Activated CD8-positive, alpha-beta memory T cell treated with anti-CD3 and anti-CD28 coated beads for 1 hour (primary cell): Measurements from ENCODE around the gene SCPEP1.

Source experiments
- DNase-seq, 2 donors: peaks; one replicate each; pipeline ENCODE4 v3.0.0-alpha.2; 2020; ENCODE audit warnings: low read depth in 1 of 2; ENCODE audit errors: extremely low read depth in 1 of 2

SCPEP1 gene

DNA sequence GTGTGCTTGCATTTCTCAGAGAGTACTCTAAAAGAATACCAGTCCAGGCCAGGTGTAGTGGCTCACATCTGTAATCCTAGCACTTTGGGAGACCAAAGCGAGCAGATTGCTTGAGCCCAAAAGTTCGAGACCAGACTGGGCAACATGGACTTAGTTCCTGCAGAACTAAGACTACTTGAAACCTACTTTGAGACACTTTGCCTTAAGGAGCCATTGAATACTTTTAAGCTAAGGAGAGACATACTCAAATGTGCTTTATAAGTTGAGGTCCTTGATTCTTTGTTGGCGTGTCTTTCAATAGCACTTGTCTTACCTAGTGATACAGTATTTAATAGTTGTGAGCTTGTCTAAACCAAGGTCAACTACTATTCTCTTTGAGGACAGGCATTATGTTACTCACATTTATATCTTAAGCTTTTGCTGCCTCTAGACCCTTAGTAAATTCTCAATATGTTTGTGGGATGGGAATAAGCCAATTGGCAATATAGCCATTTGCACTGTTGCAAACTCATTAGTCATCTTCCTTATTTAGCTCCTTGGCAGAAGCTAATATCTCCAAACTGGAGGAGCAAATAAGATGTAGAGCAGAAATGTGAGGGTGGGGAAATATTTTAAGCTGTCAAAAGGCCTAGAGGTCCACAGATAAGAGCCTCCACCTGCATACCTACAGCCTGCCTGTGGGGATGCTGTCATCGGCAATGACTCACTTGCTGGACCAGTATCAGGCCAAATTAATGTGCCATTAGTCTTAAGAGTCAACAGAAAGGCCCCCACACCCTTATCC is 16.3 kb downstream of the SCPEP1 start:
- DNase-seq: no peak

DNA sequence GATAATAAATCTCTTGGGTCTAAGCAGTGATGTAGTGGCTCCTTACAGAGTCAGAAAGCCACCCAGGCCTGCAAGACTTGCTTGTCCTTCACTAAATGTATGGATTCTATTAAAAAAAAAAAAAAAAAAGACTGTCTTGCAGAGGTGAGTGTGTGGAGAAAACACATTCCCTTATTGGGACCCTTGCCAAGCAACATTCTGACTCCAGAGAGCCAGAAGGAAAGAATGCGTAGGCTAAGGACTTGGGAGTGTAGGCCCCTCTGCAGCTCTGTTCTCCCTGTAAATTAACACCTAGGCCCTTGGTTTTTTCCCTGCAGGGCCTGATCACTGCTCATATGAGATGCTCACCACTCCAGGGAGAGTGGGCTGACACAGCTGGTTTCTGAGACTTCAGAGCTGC is 17.8 kb downstream of the SCPEP1 start:
- no peak for DNase-seq

DNA sequence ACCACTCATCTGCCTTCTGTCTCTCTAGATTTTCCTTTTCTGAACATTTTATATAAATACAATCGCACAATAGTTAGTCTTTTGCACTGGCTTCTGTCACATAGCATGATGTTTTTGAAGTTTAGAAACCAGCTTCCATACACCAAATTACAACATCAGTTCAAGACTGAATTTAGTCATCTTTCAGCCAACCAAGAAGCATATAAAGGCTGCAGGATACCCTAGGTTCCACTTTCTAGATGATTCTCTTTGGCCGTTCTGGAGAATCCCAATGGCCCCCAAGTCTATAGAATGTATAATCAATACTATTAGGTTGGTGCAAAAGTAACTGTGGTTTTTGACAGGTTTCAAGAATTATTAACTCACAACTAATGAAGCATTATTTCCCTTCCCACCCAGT is 19.4 kb downstream of the SCPEP1 start:
- no peak for DNase-seq

DNA sequence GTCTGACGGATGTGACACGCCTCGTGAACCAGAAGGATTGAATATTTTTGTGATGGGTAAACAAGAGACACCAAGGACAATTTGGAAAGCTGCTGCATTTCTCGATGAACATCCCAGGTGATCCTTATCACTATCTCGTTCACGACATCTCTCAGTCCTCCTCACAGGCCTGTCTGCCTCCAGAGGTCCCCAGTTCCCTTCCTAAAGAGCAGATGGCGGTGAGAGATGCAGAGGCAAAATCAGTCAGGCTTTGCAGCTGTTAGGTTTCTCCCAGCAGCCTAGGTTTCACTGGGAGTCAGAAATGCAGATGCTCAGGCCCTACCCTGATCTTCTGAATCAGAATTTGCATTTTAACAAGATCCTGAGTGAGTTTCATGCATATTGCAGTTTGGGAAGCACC is 23.6 kb downstream of the SCPEP1 start:
- no peak for DNase-seq

DNA sequence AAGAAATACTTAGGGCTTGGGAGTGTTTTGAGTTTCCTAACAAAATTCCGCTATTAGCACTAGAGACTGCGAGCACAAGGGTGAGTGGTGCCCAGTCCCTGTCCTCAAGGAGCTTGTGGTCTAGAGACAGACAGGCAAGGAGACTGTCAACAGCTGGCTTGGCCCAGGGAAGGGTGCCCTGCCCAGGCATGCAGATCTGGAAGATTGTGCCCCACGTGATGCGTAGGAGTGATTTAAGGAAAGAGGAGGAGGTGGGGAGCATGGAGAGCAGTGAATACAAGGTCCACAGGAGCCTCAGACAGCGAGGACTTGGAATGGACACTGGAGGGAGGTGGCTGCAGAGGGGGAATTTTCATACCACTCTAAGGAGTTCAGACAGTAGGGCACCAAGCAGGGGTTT is 25.0 kb downstream of the SCPEP1 start:
- DNase-seq: no peak

DNA sequence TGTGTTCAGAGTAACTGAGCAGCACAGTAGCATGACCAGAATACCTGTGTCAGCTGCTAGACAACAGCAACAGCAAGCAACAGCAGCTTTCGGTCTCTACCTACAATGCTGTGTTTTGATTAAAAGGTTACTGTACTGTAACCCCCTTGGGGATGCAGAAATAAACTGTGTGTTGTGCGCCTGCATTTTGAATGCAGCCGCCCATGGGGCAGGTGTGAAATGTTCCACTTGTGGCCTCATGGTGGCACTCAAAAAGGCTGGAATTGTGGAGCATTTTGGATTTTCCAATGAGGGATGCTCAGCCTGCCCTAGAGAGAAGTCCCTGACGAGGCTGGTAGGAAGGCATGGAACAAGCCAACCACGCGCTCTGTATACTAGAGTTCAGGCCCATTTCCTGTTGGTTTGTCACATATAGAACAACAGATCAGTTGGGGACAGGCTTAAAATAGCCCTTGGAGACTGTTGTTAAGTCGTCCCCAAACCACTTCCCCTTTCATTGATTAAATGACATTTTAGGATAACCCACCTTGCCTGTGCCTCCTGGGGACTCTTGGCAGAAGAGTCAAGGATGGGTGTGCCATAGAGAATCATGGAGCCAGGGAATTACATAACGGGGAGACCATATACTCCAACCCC is 27.1 kb downstream of the SCPEP1 start:
- no peak for DNase-seq

DNA sequence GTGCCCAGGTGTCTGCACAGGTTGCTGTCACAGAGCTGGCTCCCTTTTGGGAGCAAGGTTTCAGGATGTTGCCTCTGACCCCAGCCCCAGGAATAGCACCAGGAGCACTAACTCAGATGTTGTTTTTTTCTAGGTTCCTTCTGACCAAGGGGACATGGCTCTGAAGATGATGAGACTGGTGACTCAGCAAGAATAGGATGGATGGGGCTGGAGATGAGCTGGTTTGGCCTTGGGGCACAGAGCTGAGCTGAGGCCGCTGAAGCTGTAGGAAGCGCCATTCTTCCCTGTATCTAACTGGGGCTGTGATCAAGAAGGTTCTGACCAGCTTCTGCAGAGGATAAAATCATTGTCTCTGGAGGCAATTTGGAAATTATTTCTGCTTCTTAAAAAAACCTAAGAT is 28.1 kb downstream of the SCPEP1 start:
- DNase-seq: no peak

DNA sequence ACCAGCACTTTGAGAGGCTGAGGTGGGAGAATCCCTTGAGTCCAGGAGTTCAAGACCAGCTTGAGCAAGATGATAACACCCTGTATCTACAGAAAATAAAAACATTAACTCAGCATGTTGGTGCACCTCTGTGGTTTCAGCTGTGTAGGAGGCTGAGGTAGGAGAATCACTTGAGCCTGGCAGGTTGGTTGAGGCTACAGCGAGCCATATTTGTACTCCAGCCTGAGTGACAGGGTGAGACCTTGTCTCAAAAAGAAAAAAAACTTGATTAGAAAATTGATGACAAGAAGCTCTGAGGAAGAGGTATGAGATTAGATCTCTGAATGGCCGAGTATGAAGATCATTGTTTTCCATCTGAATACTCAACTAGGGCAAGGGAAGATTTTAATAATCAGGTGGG is 31.0 kb downstream of the SCPEP1 start:
- no peak for DNase-seq

DNA sequence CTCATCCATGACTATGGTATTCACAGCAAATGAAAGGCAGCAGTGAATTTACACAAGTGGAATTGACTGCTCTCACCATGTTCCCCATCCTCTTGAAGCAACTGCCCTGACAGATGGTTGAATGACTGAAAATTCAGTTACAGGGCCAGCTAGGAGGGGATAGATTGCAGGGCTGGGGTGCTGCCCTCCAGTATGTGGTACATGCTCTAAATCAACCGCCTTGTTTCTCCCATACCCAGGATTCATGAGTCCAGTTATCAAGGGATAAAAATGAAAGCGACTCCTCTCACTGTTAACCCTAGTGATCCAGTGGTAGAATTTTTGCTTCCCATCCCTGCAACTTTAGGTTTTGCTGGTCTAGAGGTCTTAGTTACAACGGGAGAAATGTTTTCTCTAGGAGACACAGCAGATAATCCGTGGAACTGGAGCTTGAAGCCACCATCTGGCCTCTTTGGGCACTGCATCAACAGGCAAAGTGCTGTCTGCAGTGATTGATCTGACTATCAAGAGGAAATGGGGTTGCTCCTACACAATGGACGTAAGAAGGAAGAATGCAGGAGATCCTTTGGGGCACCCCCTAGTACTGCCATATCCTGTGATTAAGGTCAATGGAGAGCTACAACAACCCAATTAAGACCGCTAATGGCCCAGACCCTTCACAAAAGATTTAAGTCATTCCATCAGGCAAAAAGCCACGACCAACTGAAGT is 32.0 kb downstream of the SCPEP1 start:
- peak in 1 of 2 donors; percentile 23 for DNase-seq

DNA sequence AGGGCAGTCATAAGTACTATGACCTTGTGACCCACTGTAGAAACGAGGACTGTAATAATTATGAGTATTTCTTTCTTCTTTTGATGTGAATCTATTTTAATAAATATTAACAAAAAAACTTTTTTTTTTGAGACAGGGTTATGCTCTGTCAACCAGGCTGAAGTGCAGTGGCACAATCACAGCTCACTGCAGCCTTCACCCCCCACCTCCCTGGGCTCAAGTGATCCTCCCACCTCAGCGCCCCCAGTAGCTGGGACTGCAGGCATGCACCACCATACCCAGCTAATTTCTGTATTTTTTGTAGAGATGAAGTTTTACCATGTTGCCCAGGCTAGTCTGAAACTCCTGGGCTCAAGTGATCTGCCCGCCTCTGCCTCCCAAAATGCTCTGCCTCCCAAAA is 32.6 kb downstream of the SCPEP1 start:
- DNase-seq: no peak

DNA sequence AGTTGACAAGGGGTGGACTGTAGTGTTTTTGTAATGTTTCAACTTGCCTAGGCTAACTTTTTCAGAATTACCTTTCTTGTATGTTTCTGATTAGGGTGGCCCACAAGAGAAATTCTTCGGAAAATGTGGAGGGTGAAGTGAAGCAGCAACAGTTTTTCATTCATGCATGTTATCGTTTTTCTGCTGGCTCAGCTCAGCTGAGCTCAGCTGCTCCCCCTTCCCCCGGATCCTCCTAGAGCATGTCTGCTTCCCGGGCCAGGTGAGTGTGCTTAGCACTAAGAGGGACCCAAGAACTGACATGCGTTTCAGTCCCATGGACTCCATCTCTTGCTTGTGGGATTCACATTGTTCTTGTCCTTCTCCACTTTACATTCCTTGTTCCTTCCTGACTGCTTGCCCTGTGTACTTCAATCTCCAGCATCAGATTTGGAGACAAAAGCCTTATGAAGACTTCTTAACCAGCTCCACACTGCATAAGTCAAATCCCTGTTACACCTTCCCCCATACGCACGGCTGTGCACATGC is 33.6 kb downstream of the SCPEP1 start:
- DNase-seq: no peak

DNA sequence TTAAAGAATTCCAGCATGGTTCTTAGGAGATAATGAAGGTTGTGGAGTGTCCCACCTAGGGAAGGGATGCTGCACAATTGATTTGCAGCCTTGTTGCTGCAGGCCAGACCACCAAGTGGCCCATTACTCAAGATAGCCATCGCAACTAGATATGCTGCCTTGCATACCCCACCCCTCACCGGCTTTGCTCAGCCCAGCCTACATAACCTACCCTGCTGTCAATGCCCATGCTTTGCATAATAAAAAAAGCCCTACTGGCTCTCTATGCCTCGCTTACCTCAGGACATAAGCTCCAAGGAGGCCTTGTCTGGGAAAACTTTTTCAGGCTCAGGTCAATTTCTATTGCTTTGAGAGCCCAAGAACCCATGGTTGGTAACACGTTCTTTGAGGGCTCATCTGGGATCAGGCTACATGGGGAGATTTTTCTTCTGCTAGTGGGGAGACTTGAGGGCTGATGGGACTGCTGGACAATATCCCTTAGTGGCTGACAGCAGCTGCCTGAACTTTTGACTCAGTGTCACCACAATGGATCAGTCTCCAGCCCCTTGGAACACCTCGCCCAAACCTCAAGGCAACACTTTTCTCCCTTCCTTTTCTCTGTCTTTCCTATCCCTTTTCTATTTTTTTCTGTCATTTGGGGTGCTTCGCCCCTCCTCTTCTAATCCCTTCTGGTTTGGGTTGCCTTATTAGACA is 38.3 kb downstream of the SCPEP1 start:
- no peak for DNase-seq

DNA sequence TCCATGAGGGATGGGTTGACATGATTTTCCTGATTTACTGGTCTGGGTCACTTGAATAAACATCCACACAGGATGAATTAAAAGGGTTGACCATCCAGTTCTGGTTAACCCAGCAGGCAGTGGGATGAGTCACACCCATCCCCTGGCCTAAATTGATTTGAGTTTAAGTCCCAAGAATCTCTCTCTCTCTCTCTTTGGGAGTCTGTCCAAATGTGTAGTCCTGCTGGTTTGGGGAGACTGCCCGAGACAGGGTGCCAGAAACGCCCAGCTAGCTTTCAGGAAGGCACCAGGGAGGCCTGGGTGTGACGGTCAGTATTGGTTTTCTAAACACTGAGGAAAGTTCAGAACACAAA is 38.8 kb downstream of the SCPEP1 start:
- DNase-seq: no peak

DNA sequence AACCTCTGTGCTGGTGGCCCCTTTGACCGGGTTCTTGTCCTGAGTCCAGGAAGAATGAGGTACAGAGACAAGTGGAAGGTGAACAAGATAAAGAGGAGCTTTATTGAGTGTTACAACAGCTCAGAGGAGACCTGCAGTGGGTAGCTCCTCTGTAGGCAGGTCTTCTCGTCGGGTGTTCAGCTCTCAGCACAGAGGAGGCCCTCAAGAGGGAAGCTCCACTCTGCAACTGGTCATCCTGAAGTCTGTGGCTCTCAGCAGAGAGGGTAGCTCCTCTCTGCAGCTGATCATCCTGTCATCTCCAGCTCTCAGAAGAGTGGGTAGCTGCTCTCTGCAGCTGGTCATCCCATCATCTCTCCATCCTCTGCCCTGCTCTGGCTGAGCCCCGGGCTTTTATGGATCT is 39.7 kb downstream of the SCPEP1 start:
- DNase-seq: no peak

DNA sequence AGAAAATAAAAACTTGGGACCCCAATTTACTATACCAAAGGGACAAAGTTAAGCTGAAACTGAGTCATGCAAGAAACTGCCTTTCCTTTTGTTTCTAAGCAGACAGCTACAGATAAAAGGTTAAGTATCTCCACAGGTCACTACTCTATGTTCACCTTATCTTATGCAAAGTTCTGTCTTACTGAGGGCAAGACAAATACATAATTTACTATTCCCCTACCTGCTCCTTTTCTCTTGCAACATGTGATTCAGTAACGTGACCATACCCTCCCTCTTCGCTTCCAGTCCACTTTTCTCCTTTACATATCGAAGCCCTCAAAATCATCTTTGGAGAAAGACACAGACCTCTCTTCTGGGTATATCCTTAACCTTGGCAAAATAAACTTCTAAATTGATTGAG is 42.3 kb downstream of the SCPEP1 start:
- DNase-seq: no peak

DNA sequence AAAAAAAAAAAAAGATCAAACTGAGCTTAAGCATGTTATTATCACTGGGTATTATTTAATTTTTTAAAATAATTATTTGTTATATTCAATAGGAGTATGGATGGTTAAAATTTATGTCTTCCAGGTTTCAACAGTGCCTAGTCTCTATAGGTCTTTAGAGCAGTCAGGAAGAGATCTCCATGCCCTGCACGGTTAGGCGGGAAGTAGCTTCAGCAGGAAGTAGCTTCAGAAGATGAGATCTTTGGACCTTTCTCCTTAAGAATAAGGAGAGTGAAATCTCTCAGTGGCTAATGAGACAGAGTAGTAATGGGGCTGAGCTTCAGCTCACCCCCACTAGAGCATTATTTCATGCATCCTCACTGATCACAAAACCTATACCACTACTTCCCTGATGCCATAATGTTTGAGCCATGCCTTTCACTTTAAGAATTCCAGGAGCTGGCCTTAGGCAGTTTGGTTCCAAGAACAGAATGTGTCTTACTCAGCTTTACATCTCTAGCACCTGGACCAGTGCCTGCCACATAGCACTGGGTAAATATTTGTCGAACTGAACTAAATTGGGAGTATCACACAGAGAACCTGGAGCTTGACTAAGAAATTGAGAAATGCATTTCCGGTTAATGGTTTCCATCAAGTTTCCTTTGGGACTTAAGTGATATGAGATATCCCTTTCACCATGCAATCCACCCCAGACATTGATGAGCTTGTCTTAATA is 43.5 kb downstream of the SCPEP1 start:
- no peak for DNase-seq

DNA sequence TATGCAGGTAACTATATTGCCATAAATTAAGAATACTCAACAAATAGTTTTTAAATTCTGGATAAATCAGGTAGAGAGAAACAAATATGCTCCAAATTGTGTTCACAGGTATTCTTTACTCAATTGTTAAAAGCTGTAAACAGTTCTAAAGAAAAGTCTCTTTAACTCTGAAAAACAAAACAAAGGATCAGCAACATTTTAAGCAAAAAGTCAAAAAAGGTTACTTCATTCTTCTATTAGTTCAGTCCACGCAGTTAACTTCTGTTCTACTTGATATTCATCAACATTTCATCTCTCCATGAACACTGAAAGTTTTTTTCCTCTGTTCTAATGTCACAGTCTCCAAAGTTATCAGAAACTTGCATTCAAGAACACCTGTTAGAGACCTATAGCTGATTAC is 47.9 kb downstream of the SCPEP1 start:
- DNase-seq: no peak

DNA sequence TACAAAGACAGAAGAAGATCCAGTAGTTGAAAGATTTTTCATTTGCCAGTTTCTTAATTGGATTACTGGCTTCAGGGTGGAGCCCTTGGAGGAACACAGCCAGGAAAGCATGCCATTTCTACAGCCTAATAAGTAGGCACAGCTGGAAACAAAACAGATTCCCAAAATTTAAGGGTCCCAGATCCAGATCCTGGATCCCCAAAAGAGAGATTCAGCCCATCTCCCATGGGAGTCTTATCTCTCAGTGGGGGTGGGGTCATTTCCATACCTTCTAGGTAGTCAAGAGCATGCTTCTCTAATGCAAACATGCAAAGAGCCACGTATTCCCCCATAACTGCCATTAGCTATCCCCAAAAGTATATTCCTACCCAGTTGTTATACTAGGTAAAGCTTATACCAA is 49.9 kb downstream of the SCPEP1 start:
- no peak for DNase-seq

DNA sequence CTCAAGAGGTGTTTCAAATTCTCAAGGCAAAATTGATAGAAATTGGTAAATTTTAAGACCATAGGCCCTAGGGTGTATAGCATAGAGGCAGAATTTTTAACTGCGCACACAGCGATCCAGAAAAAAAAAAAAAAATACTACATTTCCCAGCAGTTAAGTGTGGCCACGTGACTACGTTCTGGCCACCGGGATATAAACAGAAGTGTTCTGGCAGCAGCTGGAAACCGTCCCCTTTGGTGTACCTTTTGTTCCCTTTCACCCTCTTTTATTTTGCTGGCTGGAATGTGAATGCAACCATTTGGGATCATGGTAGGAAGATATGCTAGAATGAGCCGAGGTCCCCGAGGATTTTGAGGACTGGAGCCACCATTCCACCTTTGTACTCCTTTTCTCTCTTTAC is 54.4 kb downstream of the SCPEP1 start:
- DNase-seq: no peak

DNA sequence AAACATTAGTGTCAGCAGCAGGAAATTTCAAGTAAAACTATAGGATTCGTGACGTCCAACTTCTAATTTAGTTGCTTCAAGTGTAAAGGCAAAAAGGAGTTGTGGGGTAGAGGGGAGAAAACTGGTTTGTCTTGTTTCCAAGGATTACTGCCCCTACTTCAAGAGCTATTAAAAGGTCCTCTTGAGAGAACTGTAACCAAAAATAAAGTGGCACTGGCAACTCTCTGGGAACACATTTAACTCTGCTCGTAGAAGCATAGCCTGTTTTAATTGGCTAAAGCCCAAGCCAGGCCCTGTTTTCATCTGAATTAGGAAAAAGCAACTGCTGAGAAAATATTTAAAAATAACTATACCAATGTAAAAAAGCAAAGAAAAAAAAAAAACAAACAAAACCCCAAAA is 55.4 kb downstream of the SCPEP1 start:
- no peak for DNase-seq
